ENCODE data around the gene PPIP5K1.

DNA sequence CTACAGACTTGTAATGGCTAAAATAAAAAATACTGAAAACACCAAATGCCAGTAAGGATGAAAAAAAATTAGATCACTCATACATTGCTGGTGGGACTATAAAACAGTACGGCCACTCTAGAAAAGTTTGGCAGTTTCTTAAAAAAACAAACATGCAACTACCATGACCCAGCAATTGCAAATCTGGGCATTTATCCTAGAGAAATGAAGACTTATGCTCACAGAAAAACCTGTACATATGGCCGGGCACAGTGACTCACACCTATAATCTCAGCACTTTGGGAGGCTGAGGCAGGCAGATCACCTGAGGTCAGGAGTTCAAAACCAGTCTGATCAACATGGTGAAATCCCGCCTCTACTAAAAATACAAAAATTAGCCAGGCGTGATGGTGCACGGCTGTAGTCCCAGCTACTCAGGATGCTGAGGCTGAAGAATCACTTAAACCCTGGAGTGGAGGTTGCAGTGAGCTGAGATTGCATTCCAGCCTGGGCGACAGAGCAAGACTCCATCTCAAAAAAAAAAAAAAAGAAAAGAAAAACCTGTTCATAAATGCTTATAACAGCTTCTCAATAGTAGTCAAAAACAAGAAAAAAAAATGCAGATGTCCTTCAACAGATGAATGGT lies 102.6 kb downstream of the PPIP5K1 start:
- TF ChIP-seq, protein P1, sequence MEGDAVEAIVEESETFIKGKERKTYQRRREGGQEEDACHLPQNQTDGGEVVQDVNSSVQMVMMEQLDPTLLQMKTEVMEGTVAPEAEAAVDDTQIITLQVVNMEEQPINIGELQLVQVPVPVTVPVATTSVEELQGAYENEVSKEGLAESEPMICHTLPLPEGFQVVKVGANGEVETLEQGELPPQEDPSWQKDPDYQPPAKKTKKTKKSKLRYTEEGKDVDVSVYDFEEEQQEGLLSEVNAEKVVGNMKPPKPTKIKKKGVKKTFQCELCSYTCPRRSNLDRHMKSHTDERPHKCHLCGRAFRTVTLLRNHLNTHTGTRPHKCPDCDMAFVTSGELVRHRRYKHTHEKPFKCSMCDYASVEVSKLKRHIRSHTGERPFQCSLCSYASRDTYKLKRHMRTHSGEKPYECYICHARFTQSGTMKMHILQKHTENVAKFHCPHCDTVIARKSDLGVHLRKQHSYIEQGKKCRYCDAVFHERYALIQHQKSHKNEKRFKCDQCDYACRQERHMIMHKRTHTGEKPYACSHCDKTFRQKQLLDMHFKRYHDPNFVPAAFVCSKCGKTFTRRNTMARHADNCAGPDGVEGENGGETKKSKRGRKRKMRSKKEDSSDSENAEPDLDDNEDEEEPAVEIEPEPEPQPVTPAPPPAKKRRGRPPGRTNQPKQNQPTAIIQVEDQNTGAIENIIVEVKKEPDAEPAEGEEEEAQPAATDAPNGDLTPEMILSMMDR (IDR thresholded peaks at IDR 0.05): no peak
- TF ChIP-seq POLR2A (IDR thresholded peaks at IDR 0.05): no peak

Measured in testis (tissue), 2 donors.